SH-SY5Y (cell line): ENCODE data around the gene DNM3.

Source experiments
- GATA2 ChIP-seq: IDR thresholded peaks from 2 replicates; pipeline ENCODE4 v1.6.1; 2011; ENCODE audit warnings: mild to moderate bottlenecking, low read depth, low read length
- GATA3 ChIP-seq: IDR thresholded peaks from 2 replicates; pipeline ENCODE4 v1.6.1; 2011; ENCODE audit warnings: low read depth, mild to moderate bottlenecking, low read length, moderate library complexity

GRCh38 chr1:171913385-171913784 is 72.1 kb downstream of the DNM3 start:
- TF ChIP-seq GATA2: no peak
- TF ChIP-seq GATA3: no peak
